ACC112 (cell line): Measurements from ENCODE around the gene MRPL18.

ENCODE experiments used
- H2AFZ ChIP-seq: fragments of 200-600 bp; sonication (generic); one replicate; pipeline ENCODE4 v1.6.0; 2017; ENCODE audit warnings: antibody characterized with exemption, low read length; ENCODE audit not compliant: unreplicated experiment
- H3K27ac ChIP-seq: fragments of 200-600 bp; sonication (generic); 2 replicates; pipeline ENCODE4 v1.5.1; 2014; ENCODE audit warnings: low read depth, mild to moderate bottlenecking, antibody characterized with exemption, low read length, moderate library complexity
- H3K27me3 ChIP-seq: fragments of 200-600 bp; sonication (generic); 2 replicates; pipeline ENCODE4 v1.6.1; 2014; ENCODE audit warnings: mild to moderate bottlenecking, antibody characterized with exemption, low read length, moderate library complexity, mixed read lengths; ENCODE audit not compliant: insufficient read depth
- H3K36me3 ChIP-seq: fragments of 200-600 bp; sonication (generic); 2 replicates; pipeline ENCODE4 v1.6.1; 2016; ENCODE audit warnings: mild to moderate bottlenecking, antibody characterized with exemption, low read length, moderate library complexity, mixed read lengths; ENCODE audit not compliant: insufficient read depth
- H3K4me1 ChIP-seq: fragments of 200-600 bp; sonication (generic); one replicate; pipeline ENCODE4 v1.6.1; 2016; ENCODE audit warnings: low read length, mixed read lengths; ENCODE audit not compliant: insufficient read depth, unreplicated experiment, control insufficient read depth
- H3K4me3 ChIP-seq: fragments of 200-600 bp; sonication (generic); 2 replicates; pipeline ENCODE4 v1.5.1; 2014; ENCODE audit warnings: mild to moderate bottlenecking, low read depth, low read length
- H3K79me2 ChIP-seq: fragments of 200-600 bp; sonication (generic); one replicate; pipeline ENCODE4 v1.6.0; 2016; ENCODE audit warnings: low read length; ENCODE audit not compliant: control insufficient read depth, unreplicated experiment, insufficient read depth

MRPL18 gene

GRCh38 chr6:159800141-159800865 lies 10.0 kb downstream of the MRPL18 start, which contains the start of gene PNLDC1:
Gene PNLDC1 (plus strand): TSS chr6:159800276. CDS start chr6:159800308, 32 bp downstream.
- Histone ChIP-seq H3K4me1 (no peaks in the 10 kb centered on the region), H3K36me3 (peaks cover 29% of the 10 kb centered on the region), H3K79me2 (no peaks in the 10 kb centered on the region), H2AFZ (no peak within 1 kb of the TSS), H3K27me3 (no peaks in the 10 kb centered on the region), H3K27ac (no peak within 1 kb of the TSS), H3K4me3 (no peak within 1 kb of the TSS)

- H3K4me3 ChIP-seq: no peak overlapping the region
- H3K4me1 ChIP-seq: no peaks in the 10 kb centered on the region
- no peaks in the 10 kb centered on the region for H3K27me3 ChIP-seq
- H2AFZ ChIP-seq: no peak overlapping the region
- H3K36me3 ChIP-seq: peaks cover 26% of the 10 kb centered on the region
- H3K27ac ChIP-seq: no peak overlapping the region
- H3K79me2 ChIP-seq: no peaks in the 10 kb centered on the region
Observed at GRCh38 chr6:159801935-159802334, 11.7 kb downstream of the MRPL18 start.

GRCh38 chr6:159804504-159804903 lies 14.2 kb downstream of the MRPL18 start:
- no peak overlapping the region for H2AFZ ChIP-seq
- H3K4me1 ChIP-seq: no peaks in the 10 kb centered on the region
- no peaks in the 10 kb centered on the region for H3K79me2 ChIP-seq
- 0 out of 2 replicates have a peak, but pooled peaks cover under 1% of the 10 kb centered on the region for H3K36me3 ChIP-seq
- no peak overlapping the region for H3K27ac ChIP-seq
- H3K4me3 ChIP-seq: no peak overlapping the region
- no peaks in the 10 kb centered on the region for H3K27me3 ChIP-seq

GRCh38 chr6:159805440-159806020 lies 15.3 kb downstream of the MRPL18 start:
- H3K27ac ChIP-seq: no peak overlapping the region

GRCh38 chr6:159806021-159806458 lies 15.8 kb downstream of the MRPL18 start:
- no peaks in the 10 kb centered on the region for H3K36me3 ChIP-seq
- no peaks in the 10 kb centered on the region for H3K4me1 ChIP-seq
- H3K79me2 ChIP-seq: no peaks in the 10 kb centered on the region
- no peaks in the 10 kb centered on the region for H3K27me3 ChIP-seq
- no peak overlapping the region for H3K27ac ChIP-seq
- no peak overlapping the region for H3K4me3 ChIP-seq
- no peak overlapping the region for H2AFZ ChIP-seq

More at GRCh38 chr6:159805440-159806020, 15.3 kb downstream of the MRPL18 start:
- Histone ChIP-seq H3K36me3 (no peaks in the 10 kb centered on the region), H3K79me2 (no peaks in the 10 kb centered on the region), H3K4me1 (no peaks in the 10 kb centered on the region), H3K4me3 (no peak overlapping the region), H2AFZ (no peak overlapping the region), H3K27me3 (no peaks in the 10 kb centered on the region)

GRCh38 chr6:159807150-159807858 lies 17.0 kb downstream of the MRPL18 start:
- Histone ChIP-seq H3K79me2 (no peaks in the 10 kb centered on the region), H3K27ac (no peak overlapping the region), H2AFZ (no peak overlapping the region), H3K4me1 (no peaks in the 10 kb centered on the region), H3K4me3 (no peak overlapping the region), H3K27me3 (no peaks in the 10 kb centered on the region), H3K36me3 (no peaks in the 10 kb centered on the region)

DNA sequence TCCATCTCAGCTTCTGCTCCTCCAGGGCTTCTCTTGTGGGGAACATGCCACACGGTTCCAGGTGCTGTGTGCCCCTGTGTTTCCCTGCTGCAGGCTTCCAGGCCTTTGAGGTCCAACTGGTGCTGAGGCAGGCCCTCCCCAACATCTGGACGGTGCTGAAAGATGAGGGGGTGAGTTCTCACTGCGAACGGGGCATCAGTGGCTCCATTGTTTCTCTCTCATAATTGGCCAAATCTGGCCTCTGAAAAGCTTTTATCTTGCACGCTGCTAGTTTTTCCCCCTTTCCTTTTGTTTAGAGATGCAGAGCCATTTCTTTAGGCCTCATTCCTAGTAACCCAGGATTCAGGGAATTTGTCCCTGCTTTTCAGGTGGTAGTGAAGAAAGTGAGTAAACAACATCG lies 18.4 kb downstream of the MRPL18 start:
- no peak overlapping the region for H3K27ac ChIP-seq
- H3K4me1 ChIP-seq: no peaks in the 10 kb centered on the region
- H3K36me3 ChIP-seq: no peaks in the 10 kb centered on the region
- no peaks in the 10 kb centered on the region for H3K79me2 ChIP-seq
- H2AFZ ChIP-seq: no peak overlapping the region
- H3K27me3 ChIP-seq: no peaks in the 10 kb centered on the region
- H3K4me3 ChIP-seq: no peak overlapping the region

GRCh38 chr6:159809149-159809548 lies 18.9 kb downstream of the MRPL18 start:
- H3K36me3 ChIP-seq: no peaks in the 10 kb centered on the region
- no peak overlapping the region for H2AFZ ChIP-seq
- H3K27ac ChIP-seq: no peak overlapping the region
- no peaks in the 10 kb centered on the region for H3K27me3 ChIP-seq
- H3K79me2 ChIP-seq: no peaks in the 10 kb centered on the region
- H3K4me1 ChIP-seq: no peaks in the 10 kb centered on the region
- no peak overlapping the region for H3K4me3 ChIP-seq

GRCh38 chr6:159813781-159814180 lies 23.5 kb downstream of the MRPL18 start:
- Histone ChIP-seq H3K36me3 (no peaks in the 10 kb centered on the region), H3K4me3 (no peak overlapping the region), H3K27me3 (peaks cover 5% of the 10 kb centered on the region; the same call in 1 of the 2 replicates), H2AFZ (no peak overlapping the region), H3K79me2 (no peaks in the 10 kb centered on the region), H3K27ac (no peak overlapping the region), H3K4me1 (no peaks in the 10 kb centered on the region)

- peaks cover 16% of the 10 kb centered on the region for H3K27me3 ChIP-seq
- H3K36me3 ChIP-seq: no peaks in the 10 kb centered on the region
- H2AFZ ChIP-seq: no peak overlapping the region
- H3K79me2 ChIP-seq: no peaks in the 10 kb centered on the region
- H3K4me1 ChIP-seq: no peaks in the 10 kb centered on the region
- no peak overlapping the region for H3K27ac ChIP-seq
- no peak overlapping the region for H3K4me3 ChIP-seq
Observed at GRCh38 chr6:159815410-159815809, 25.1 kb downstream of the MRPL18 start.
